ENCODE data around the gene SVBP. TPM values are rescaled to one million over a fixed set of nuclear protein-coding genes. Genes with fewer than 3 reads are reported as not detected.

SVBP gene
- polyA plus RNA-seq, 2 of the 4 experiments (the other 2 are of a cell fraction), result 9.1 to 24.8 TPM

DNA sequence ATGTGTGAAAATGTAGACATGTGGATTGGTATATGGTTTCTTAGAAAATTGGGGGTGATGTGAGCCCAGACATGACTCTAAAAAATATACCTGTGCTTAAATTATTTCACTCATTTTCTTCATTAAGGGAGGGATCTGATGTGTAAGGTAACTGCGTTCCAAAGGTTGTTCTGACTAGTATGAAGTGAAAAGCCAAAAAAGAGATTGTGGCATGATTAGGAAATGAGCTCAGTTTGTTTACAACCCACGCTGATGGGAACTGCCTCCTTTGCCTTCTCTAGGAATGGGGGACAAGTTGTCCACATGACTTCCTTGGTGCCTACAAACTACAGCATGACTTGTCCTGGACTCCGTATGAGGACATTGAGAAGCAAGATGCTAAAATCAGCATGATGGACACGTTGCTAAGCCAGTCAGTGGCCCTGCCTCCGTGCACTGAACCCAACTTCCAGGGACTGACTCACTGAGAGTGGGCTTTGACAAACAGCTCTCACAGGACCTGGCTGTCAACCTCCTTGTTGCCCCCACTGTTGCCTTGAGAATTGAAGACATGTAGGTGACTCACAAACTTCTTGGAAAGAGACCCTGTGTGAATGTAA lies 42.2 kb downstream of the SVBP start:
- no peak overlapping the region for H3K4me2 ChIP-seq
- ChIA-PET POLR2A (no interaction called here), CTCF (no interaction called here)
- no peak for FAIRE-seq
- H3K4me3 ChIP-seq, result no peak overlapping the region
- no peak overlapping the region for H3K27ac ChIP-seq
- H3K4me1 ChIP-seq, result no peaks in the 10 kb centered on the region
- no peaks in the 10 kb centered on the region for H3K9me3 ChIP-seq
- WGBS (ENCODE audit: missing lambda C conversion rate), result 86% methylated on average over 4 of the region's 5 CpGs
- DNase-seq (ENCODE audit: low read depth in 1 of 2, low spot score in 1 of 2), result no peak
- TF ChIP-seq FOXS1 (CRISPR knock-in tag; IDR thresholded peaks at IDR 0.05) (no peak), CTCF (IDR thresholded peaks at IDR 0.05) (no peak), SREBF2 (IDR thresholded peaks at IDR 0.05) (no peak), ESRRA (IDR thresholded peaks at IDR 0.05; ENCODE audit: borderline replicate concordance, low read length) (no peak), HOXB13 (CRISPR knock-in tag; IDR thresholded peaks at IDR 0.05; ENCODE audit: low read depth) (no peak), FOSB (CRISPR knock-in tag; IDR thresholded peaks at IDR 0.05) (no peak), NR3C1 (IDR thresholded peaks at IDR 0.05) (no peak), MAX (IDR thresholded peaks at IDR 0.05) (no peak), POLR2A (IDR thresholded peaks at IDR 0.05; ENCODE audit: low read length) (no peak), ZSCAN20 (CRISPR knock-in tag; IDR thresholded peaks at IDR 0.05) (no peak), CHD4 (IDR thresholded peaks at IDR 0.05; ENCODE audit: borderline replicate concordance) (no peak), JUN (IDR thresholded peaks at IDR 0.05) (no peak), POLR2AphosphoS2 (conservative IDR thresholded peaks at IDR 0.05; ENCODE audit: low read length) (no peak), SMC3 (IDR thresholded peaks at IDR 0.05) (no peak)
- TF ChIP-seq, protein P1, sequence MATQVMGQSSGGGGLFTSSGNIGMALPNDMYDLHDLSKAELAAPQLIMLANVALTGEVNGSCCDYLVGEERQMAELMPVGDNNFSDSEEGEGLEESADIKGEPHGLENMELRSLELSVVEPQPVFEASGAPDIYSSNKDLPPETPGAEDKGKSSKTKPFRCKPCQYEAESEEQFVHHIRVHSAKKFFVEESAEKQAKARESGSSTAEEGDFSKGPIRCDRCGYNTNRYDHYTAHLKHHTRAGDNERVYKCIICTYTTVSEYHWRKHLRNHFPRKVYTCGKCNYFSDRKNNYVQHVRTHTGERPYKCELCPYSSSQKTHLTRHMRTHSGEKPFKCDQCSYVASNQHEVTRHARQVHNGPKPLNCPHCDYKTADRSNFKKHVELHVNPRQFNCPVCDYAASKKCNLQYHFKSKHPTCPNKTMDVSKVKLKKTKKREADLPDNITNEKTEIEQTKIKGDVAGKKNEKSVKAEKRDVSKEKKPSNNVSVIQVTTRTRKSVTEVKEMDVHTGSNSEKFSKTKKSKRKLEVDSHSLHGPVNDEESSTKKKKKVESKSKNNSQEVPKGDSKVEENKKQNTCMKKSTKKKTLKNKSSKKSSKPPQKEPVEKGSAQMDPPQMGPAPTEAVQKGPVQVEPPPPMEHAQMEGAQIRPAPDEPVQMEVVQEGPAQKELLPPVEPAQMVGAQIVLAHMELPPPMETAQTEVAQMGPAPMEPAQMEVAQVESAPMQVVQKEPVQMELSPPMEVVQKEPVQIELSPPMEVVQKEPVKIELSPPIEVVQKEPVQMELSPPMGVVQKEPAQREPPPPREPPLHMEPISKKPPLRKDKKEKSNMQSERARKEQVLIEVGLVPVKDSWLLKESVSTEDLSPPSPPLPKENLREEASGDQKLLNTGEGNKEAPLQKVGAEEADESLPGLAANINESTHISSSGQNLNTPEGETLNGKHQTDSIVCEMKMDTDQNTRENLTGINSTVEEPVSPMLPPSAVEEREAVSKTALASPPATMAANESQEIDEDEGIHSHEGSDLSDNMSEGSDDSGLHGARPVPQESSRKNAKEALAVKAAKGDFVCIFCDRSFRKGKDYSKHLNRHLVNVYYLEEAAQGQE (IDR thresholded peaks at IDR 0.05), result no peak
- TF ChIP-seq, protein P2, sequence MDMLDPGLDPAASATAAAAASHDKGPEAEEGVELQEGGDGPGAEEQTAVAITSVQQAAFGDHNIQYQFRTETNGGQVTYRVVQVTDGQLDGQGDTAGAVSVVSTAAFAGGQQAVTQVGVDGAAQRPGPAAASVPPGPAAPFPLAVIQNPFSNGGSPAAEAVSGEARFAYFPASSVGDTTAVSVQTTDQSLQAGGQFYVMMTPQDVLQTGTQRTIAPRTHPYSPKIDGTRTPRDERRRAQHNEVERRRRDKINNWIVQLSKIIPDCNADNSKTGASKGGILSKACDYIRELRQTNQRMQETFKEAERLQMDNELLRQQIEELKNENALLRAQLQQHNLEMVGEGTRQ (IDR thresholded peaks at IDR 0.05), result no peak
- no peak for ATAC-seq

GRCh38 chr1:42773420-42773819 lies 43.8 kb downstream of the SVBP start:
- ChIA-PET POLR2A (no interaction called here), CTCF (interaction anchor here (0.9 to 2.6 kb wide), 2 partner anchors 128 to 300 kb away, joined by 3 to 10 read pairs; no protein-coding TSS in a partner anchor)
- no peak for FAIRE-seq
- Histone ChIP-seq H3K9me3 (no peaks in the 10 kb centered on the region), H3K27ac (no peak overlapping the region), H3K4me3 (no peak overlapping the region), H3K4me2 (no peak overlapping the region), H3K4me1 (no peaks in the 10 kb centered on the region)
- TF ChIP-seq MAFK (IDR thresholded peaks at IDR 0.05; ENCODE audit: partially characterized antibody), result no peak
- no peak for DNase-seq (ENCODE audit: low read depth in 1 of 2, low spot score in 1 of 2)
- WGBS (ENCODE audit: missing lambda C conversion rate), result 92% methylated on average over 2 of the region's 2 CpGs
- ATAC-seq, result no peak

DNA sequence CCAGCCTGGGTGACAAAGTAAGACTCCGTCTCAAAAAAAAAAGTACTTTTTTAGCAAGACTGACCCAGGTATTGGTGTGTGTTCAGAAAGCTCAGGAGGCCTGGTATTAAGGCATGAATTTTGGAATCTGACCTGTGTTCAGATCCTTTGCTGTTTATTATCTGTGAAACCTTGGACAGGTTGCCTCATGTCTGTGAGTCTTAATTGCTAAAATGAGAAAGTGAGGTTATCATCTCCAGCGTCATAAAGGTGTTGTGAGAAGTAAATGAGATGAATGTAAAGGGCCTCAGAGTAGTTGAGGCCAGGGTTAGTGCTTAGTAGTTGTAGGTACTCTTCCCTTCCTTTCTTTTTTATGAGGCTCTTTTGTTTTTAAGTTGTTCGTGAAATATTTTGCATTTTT lies 47.4 kb downstream of the SVBP start:
- no peak for DNase-seq (ENCODE audit: low read depth in 1 of 2, low spot score in 1 of 2)
- no peak for FAIRE-seq
- Histone ChIP-seq H3K9me3 (no peaks in the 10 kb centered on the region), H3K4me3 (no peak overlapping the region), H3K4me1 (peaks cover 10% of the 10 kb centered on the region; the same call in 2 of the 3 replicates), H3K27ac (no peak overlapping the region), H3K4me2 (no peak overlapping the region)
- no peak for TF ChIP-seq SREBF2 (IDR thresholded peaks at IDR 0.05)
- no peak for TF ChIP-seq MAZ (IDR thresholded peaks at IDR 0.05; ENCODE audit: borderline replicate concordance, low read depth, low read length)
- no peak for TF ChIP-seq FOSL2 (IDR thresholded peaks at IDR 0.05)
- no peak for TF ChIP-seq FOSL2 (CRISPR knock-in tag; IDR thresholded peaks at IDR 0.05)
- TF ChIP-seq NR3C1 (IDR thresholded peaks at IDR 0.05), result no peak
- no peak for TF ChIP-seq HOXA7 (CRISPR knock-in tag; IDR thresholded peaks at IDR 0.05)
- no peak for TF ChIP-seq HDAC2 (IDR thresholded peaks at IDR 0.05)
- no peak for TF ChIP-seq ZNF302 (CRISPR knock-in tag; IDR thresholded peaks at IDR 0.05)
- TF ChIP-seq ATOH8 (CRISPR knock-in tag; IDR thresholded peaks at IDR 0.05; ENCODE audit: low read depth), result no peak
- no peak for TF ChIP-seq GATA3 (IDR thresholded peaks at IDR 0.05; ENCODE audit: borderline replicate concordance)
- POLR2A ChIA-PET, result no interaction called here
- CTCF ChIA-PET, result interaction anchor here (0.6 to 1.0 kb wide), 2 partner anchors 11 to 568 kb away, joined by 3 read pairs; partner anchors contain the start of gene MPL
- ATAC-seq, result no peak
- 95% methylated on average over 3 of the region's 3 CpGs for WGBS (ENCODE audit: missing lambda C conversion rate)

Data from A549 (cell line).